HL-60/S4 (cell line): ENCODE data around the gene LRR1.
"Not testable (repeated sequence)": the region's sequence is repeated elsewhere in the genome, so short reads cannot be mapped to it uniquely, and the experiment has no call there.

Experiments used
- in situ Hi-C: fragments of 300-500 bp; cut with MboI; formaldehyde crosslinking; loops from 2 replicates; pipeline ENCODE4 v1.14.3; 2022; ENCODE audit warnings: low sequenced_read_pairs

The LRR1 gene, protein sequence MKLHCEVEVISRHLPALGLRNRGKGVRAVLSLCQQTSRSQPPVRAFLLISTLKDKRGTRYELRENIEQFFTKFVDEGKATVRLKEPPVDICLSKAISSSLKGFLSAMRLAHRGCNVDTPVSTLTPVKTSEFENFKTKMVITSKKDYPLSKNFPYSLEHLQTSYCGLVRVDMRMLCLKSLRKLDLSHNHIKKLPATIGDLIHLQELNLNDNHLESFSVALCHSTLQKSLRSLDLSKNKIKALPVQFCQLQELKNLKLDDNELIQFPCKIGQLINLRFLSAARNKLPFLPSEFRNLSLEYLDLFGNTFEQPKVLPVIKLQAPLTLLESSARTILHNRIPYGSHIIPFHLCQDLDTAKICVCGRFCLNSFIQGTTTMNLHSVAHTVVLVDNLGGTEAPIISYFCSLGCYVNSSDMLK

GRCh38 chr14:49598485-49599300 lies at the start of gene LRR1:
LRR1 (plus strand) TSS chr14:49598940; CDS start chr14:49599021, 81 bp downstream.
- in situ Hi-C loops: no loop called here

DNA sequence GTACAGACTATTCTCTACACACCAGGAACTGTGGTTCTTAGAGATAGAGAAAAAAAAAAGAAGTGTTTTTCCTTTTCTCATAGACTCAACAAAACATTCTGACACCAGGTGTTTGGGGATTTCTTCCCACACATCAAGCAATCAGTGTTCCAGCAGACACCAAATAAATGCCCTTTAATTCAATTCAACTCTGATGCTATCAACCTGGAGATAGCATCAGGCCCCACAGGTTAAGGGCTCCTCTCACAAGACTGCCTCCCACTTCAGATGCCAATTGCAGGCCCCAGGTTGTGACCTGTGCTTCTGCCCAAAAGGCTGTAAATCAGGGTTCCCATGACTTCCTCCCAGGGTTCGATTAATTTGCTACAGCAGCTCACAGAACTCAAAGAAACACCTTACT lies 49.3 kb upstream of the LRR1 start:
- in situ Hi-C loops: no loop called here

GRCh38 chr14:49549881-49550280 lies 48.9 kb upstream of the LRR1 start:
- in situ Hi-C loops: no loop called here

DNA sequence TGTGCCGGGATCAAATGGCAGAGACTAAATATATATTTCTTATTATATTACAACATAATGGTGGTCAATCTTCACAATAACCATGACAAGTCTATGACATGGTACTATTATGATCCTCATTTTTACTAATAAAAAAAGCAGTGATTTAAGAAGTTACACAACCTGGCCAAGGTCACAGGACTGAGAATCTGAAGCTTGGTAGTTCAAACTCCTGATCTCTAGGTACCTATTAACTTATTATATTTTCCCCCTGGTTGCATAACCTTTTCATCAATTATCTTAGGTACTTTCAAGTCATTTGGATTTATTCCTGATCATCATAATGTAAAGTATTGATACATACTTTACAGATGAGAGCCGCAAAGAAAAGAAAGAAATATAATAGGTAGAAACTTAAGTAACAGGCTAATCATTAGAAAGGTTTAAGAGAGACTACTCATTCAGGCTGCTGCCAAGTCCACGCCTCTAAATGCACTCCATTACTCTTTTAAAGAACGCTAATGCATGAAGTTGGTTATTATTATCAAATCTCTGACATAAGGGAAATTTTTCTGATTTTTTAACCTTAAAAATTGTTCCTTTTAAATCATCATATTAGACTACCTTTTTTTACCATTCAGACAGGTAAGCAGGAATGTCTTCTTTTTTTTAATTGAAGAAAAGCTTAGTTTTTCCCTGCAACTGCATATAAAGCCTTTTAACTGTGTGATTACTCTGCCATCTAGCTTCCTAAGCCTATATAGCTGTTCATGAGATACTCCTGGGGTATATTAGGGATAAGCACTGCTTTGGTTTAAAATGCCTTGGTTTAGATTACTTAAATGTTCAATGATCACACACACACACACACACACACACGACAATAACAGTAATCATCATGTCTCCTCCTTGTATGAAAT lies 48.2 kb upstream of the LRR1 start:
- in situ Hi-C loops: no loop called here

DNA sequence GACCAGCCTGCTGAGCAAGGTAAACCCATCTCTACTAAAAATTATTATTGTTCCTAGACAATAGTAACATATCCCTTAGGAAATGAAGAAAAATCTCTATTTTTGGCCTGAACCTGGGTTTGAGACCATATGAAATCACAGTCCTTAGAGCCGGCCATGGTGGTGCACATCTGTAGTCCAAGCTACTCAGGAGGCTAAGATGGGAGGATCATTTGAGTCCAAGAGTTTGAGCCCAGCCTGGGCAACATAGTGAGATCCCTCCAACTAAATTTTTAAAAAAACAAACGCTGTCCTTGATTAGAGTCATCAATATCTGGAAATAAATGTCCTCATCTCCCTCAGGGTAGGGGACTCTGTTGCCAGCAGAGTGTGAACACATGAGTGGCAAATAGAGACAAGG lies 47.2 kb upstream of the LRR1 start:
- in situ Hi-C loops: no loop called here

GRCh38 chr14:49553106-49553505 lies 45.6 kb upstream of the LRR1 start:
- in situ Hi-C loops: no loop called here

DNA sequence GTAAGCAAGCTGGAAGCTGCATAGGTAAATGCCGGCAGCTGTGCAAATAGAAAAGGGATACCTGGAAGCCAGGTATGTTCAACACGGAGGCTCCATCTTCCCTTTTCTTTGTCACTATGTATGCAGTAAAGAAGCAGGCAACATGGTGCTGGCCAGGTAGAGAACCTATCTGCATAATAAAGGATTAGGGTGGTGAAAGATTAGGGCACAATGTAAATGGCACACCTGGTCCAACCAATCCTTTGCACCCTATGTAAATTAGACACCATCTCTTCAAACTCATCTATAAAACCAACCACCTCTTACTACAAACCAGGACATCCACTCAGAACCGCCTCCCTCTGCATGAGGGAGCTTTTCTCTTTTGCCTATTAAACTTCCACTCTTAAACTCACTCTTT lies 44.8 kb upstream of the LRR1 start:
- in situ Hi-C loops: no loop called here

GRCh38 chr14:49559979-49560768 lies 38.6 kb upstream of the LRR1 start:
- in situ Hi-C loops: no loop called here

DNA sequence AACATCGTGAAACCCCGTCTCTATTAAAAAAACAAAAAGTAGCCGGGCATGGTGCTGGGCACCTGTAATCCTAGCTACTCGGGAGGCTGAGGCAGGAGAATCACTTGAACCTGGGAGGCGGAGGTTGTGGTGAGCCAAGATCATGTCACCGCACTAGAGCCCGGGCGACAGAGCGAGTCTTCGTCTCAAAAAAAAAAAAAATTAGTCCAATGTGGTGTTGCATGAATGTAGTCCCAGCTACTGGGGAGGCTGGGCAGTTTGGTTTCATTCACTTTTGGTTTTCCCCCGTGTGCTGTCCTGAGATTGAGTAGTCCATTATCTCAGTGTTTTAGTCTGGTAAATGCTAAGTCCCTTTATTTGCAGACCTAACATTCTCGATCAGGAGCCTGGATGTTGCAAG lies 32.0 kb upstream of the LRR1 start:
- in situ Hi-C loops: no loop called here

- in situ Hi-C loops: no loop called here
Measured at GRCh38 chr14:49569281-49569680, 29.5 kb upstream of the LRR1 start.

- in situ Hi-C loops: no loop called here
Measured at GRCh38 chr14:49574038-49574437, 24.7 kb upstream of the LRR1 start.

DNA sequence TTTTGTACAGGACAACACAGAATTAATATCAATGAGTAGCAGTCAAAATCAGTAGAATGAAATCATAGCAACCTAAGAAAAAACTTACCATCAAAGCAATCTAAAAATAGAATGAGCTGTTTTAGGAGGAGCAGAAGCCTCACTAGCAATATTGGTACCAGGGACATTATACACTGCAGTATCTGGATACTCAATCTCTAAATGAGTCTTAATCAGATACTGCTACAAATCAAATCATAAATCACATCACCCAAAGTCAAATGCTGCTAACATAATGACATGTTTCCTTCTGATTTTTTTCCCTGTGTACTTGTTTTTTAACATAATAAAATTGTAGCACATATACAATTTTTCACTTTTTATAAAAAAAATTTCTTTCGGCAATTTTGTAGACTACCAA lies 20.6 kb upstream of the LRR1 start:
- in situ Hi-C loops: no loop called here

DNA sequence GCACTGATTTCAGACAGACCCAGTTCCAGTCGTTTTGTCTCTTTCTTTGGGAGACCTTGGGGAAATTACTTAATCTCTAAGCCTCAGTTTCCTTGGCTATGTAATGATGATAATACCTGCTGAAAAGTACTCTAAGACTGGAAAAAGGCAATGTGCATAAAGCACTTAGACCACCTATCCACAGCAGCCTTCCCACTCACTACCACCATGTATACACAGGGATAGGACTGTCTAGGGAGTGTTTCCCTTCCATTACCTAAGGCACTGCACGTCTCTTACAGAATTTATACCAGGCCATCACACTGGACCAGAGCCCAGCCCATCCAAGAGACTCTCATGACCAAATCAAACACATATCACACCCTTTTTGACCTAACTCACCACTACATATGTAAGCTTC lies 18.9 kb upstream of the LRR1 start:
- in situ Hi-C loops: no loop called here

- in situ Hi-C loops: no loop called here
Measured at GRCh38 chr14:49581209-49582112, 17.3 kb upstream of the LRR1 start.

- in situ Hi-C loops: no loop called here
Measured at GRCh38 chr14:49582113-49582977, 16.4 kb upstream of the LRR1 start.

GRCh38 chr14:49583629-49584028 lies 15.1 kb upstream of the LRR1 start:
- in situ Hi-C loops: no loop called here

GRCh38 chr14:49584058-49584457 lies 14.7 kb upstream of the LRR1 start:
- in situ Hi-C loops: no loop called here

DNA sequence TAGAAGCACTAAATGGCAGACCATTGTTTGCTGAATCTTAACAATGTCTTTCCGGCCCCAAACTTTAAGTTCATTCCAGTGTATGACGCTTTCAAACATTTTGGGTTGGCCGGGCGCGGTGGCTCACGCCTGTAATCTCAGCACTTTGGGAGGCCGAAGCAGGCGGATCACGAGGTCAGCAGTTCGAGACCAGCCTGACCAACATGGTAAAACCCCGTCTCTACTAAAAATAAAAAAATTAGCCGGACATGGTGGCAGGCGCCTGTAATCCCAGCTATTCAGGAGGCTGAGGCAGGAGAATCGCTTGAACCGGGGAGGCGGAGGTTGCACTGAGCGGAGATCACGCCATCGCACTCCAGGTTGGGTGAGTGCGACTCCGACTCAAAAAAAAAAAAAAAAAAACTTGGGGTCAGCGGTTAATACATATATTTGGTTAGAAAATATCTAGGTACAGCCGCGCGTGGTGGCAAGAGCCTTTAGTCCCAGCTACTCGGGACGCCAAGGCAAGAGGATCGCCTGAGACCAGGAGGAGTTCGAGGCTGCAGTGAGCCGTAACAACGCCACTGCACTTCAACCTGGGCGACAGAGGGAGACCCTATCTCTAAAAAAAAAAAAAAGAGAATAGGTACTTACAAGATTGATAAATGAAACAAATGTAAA lies 13.6 kb upstream of the LRR1 start:
- in situ Hi-C loops: not testable (repeated sequence)
